HG03520 (cell line): ENCODE data around the gene PLD6.
A peak's percentile ranks its signal among the peaks of the same experiment; 100 is the strongest.
"Not testable (repeated sequence)": the region's sequence is repeated elsewhere in the genome, so short reads cannot be mapped to it uniquely, and the experiment has no call there.

Source experiments
- ATAC-seq: cut with Tn5 transposase; IDR thresholded peaks from one replicate; pipeline ENCODE4 v1.9.1; 2021; ENCODE audit warnings: mild to moderate bottlenecking, moderate library complexity; ENCODE audit not compliant: unreplicated experiment

PLD6 gene

GRCh38 chr17:17206124-17206912, at the start of gene PLD6:
Gene PLD6, minus strand, starts transcription at chr17:17206333. Its CDS starts 47 bp downstream, at chr17:17206286.
- ATAC-seq, result peak; percentile 50

- not testable (repeated sequence) for ATAC-seq
These were observed 49.6 kb upstream of the PLD6 start for GRCh38 chr17:17255689-17256088.

- ATAC-seq, result no peak
These were observed 47.9 kb upstream of the PLD6 start for GRCh38 chr17:17254036-17254435.

- ATAC-seq, result no peak
These were observed 47.3 kb upstream of the PLD6 start for GRCh38 chr17:17253406-17253805.

- no peak for ATAC-seq
These were observed 46.1 kb upstream of the PLD6 start for GRCh38 chr17:17252149-17252661.

- no peak for ATAC-seq
These were observed 40.7 kb upstream of the PLD6 start for GRCh38 chr17:17246879-17247278.

- no peak for ATAC-seq
These were observed 37.0 kb upstream of the PLD6 start for GRCh38 chr17:17243163-17243562.

- ATAC-seq, result no peak
These were observed 36.1 kb upstream of the PLD6 start for GRCh38 chr17:17242246-17242645.

GRCh38 chr17:17241656-17242055, 35.5 kb upstream of the PLD6 start:
- ATAC-seq, result no peak

GRCh38 chr17:17239832-17240231, 33.7 kb upstream of the PLD6 start:
- ATAC-seq, result no peak

- ATAC-seq, result peak; percentile 73
These were observed 31.1 kb upstream of the PLD6 start, which contains the start of gene FLCN for GRCh38 chr17:17237026-17237799. Gene FLCN, minus strand, starts transcription at chr17:17237168. Its CDS starts 9,031 bp downstream, at chr17:17228137.

GRCh38 chr17:17236295-17237025, 30.3 kb upstream of the PLD6 start:
- peak; percentile 15 for ATAC-seq

GRCh38 chr17:17235212-17236174, 29.4 kb upstream of the PLD6 start:
- ATAC-seq, result no peak

- no peak for ATAC-seq
These were observed 26.1 kb upstream of the PLD6 start for GRCh38 chr17:17232303-17232621.

- no peak for ATAC-seq
These were observed 25.6 kb upstream of the PLD6 start for GRCh38 chr17:17231621-17232302.

- ATAC-seq, result no peak
These were observed 23.6 kb upstream of the PLD6 start for GRCh38 chr17:17229416-17230384.

GRCh38 chr17:17228521-17229279, 22.6 kb upstream of the PLD6 start:
- ATAC-seq, result no peak
